Right forelimb (tissue), 1 donor: ENCODE results near the gene C3orf22.
"Not testable (repeated sequence)": the region's sequence is repeated elsewhere in the genome, so short reads cannot be mapped to it uniquely, and the experiment has no call there.

Experiments
- DNase-seq: peaks from one replicate; pipeline ENCODE4 v3.0.0-alpha.2; 2018

The C3orf22 gene

DNA sequence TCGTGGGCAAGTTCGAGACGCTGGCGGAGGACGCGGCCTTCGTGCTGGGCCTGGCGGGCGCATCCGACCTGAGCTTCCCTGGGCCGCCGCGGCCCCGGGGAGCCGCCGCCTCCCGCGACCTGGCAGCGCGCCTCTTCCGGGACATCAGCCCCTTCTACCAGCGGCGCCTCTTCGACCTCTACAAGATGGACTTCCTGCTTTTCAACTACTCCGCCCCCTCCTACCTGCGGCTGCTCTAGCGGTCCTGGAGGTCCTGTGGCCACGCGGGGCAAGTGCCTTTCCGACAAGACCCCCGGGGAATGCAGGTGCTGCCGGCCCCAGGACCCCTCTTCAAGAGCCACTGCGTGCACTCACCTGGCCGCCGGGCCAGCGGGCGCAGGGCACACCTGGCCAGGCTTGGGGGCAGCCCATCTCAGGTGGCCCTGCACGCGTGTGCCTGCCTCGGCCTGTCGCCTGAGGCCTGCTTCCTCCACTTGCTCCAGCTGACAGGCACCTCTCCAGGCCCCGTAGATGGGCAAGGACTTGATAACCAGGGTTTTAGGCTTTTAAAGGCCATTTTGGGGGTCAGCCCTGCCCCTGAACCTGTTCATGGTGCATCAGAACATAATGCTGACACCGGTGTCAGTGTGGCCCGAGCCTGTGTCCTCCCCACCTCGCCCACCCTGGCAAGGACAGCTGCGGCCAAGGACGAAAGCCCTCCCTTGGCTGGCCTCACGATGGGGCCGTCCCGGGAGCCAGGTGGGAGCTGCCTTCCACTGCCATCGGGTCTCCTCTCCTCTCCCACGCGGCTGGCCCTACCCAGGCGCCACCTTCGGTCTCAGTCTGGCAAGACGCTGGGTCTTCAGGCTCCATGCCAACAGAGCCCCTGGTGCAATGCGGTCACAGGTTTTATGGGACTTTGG is 16.1 kb downstream of the C3orf22 start:
- DNase-seq, result peak; percentile 42

DNA sequence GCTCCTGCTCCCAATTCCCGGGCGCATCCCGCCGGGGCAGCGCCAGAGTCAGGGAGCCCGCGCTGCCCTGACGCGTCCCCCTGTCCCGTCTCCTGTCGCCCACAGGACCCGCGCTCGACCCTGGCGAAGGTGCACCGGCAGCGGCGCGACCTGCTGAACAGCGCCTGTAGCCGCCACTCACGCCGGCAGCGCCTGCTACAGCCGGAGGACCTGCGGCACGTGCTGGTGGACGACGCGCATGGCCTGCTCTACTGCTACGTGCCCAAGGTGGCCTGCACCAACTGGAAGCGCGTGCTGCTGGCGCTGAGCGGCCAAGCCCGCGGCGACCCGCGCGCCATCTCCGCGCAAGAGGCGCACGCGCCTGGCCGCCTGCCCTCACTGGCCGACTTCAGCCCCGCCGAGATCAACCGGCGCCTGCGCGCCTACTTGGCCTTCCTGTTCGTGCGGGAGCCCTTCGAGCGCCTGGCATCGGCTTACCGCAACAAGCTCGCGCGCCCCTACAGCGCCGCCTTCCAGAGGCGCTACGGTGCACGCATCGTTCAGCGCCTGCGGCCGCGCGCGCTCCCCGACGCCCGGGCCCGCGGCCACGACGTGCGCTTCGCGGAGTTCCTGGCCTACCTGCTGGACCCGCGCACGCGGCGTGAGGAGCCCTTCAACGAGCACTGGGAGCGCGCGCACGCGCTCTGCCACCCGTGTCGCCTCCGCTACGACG is 16.9 kb downstream of the C3orf22 start:
- DNase-seq, result peak; percentile 39

DNA sequence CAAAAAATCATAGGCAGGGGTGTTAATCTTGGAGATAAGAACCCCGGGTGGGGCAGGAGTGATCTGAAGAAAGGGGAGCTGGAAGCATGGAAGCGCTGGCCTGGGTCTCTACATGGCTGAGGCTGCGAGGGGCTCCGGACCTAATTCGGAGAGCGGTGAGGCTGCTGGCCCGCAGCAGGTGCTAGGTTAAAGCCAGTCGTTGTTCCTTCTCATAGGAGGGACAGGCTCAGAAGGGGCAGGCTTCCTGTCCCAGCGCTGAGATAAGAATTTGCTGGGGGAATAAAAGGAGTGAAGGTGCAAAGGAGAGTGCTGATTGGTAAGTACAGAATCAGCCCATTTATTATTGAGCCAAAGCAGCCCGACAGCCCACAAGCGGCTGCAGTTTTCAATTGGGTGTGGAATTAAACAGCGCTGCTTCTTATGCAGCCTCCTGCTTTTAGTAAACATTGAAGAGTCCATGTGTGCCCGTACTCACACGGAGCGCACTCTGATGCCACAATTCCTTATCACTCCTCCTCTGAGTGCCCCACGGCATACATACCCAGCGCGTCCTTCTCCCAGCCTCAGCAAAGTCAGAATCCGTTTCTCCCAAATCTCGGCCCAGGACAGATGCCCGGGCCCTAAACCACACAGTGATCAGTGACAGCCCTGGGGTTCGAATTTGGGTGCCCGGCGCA is 17.6 kb downstream of the C3orf22 start:
- DNase-seq, result peak; percentile 18

DNA sequence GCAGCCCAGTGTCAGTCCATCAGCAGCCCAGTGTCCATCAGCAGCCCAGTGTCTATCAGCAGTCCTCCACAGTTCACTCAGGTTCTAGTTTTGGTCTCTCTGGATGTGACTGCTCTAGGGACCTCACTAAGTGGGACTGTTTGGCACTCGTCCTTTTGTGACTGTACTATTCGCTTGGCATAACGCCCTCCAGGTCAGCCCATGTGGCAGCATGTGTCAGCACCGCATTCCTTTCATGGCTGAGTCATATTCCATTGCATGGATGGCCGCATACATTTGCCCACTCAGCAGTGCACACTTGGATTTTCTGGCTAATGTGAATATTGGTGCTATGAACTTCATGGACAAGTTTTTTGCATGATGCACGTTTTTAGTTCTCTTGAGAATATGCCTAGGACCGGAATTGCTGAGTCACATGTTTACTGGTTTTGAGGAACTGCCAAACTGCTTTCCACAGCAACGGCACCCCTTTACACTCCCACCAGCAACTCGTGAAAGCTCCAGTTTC is 18.3 kb downstream of the C3orf22 start:
- peak; percentile 38 for DNase-seq

DNA sequence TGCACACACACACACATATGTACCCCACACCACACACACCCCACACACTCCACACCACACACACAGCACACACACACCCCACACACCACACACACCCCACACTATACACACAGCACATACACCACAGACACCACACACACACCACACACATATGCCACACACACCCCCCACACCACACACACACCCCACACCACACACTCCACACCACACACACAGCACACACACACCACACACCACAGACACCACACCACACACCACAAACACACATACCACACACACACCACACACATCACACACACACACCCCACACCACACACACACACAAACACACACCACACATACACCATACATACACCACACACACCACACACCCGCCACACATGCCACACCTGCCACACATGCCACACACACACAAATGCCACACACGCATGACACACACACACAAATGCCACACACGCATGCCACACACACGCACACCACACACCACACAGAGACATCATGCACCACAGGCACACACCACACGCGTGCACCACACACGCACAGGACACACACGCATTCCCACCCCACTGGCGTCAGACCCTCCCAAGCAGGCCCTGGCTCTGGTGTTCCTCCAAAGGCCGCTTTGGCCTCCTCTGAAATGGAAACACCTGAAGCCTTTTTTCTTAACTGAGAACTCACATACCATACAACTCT is 19.0 kb downstream of the C3orf22 start:
- peak; percentile 34 for DNase-seq

DNA sequence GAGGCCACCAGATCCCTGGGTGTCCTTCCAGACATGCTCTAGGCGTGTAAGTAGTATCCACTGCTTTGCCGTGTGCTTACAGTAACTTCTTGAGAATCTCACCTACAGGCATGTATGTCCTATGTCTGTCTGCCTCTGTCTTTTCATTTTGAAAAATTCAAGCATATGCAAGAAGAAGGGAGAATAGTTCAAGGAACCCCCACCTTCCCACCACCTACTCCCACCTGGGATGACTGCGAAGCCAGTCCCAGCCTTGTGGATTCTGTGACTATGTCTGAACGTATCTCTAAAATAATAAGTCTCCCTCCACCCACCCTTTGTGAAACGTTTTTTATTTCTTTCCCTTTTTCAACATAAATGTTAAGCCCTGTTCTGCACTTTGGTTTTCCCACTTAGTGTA is 19.8 kb downstream of the C3orf22 start:
- DNase-seq, result peak; percentile 19

DNA sequence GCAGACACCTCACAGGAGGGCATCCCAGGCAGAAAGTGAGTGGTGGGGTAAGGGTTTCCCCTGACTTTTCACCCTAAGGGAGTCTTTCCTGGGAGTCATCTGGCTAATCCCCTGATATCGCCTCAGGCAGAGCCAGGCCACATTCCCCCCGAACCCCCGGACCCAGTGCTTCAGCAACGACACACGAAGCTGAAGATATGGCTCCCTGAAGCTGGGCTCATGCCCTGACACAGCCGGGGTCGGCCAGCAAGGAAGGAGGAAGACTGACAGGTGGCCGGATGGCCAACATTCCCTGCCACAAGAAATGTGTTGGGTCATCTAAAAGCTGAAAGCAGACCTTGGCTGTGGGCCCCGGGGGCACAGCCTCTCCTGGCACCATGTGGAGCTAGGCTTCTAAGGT is 20.4 kb downstream of the C3orf22 start:
- DNase-seq, result peak; percentile 35

DNA sequence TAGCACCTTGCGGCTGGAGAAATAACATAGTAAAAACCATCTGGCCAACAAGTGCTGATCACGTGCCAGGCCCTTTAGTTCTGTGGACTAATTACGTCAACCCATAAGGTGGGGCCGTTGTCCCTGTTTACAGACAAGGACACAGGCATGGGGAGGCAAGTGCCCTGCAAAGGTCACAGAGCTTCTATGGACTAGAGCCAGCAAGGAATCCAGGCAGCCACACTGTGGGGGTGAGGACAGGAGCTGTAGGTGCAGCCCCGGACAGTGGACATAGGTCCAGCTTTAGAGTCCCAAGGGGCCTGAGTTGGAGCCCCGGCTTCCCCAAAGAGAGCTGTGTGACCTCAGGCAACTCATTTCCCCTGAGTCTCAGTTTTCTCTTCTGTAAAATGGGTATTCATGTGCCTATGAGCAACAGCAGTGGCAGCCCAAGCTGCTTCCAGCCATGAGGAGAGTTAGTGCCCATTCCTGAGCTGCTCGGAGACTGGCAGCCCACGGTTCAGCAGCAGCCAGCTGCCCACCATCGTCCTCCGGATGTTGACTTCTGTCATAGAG is 20.9 kb downstream of the C3orf22 start:
- peak; percentile 32 for DNase-seq

DNA sequence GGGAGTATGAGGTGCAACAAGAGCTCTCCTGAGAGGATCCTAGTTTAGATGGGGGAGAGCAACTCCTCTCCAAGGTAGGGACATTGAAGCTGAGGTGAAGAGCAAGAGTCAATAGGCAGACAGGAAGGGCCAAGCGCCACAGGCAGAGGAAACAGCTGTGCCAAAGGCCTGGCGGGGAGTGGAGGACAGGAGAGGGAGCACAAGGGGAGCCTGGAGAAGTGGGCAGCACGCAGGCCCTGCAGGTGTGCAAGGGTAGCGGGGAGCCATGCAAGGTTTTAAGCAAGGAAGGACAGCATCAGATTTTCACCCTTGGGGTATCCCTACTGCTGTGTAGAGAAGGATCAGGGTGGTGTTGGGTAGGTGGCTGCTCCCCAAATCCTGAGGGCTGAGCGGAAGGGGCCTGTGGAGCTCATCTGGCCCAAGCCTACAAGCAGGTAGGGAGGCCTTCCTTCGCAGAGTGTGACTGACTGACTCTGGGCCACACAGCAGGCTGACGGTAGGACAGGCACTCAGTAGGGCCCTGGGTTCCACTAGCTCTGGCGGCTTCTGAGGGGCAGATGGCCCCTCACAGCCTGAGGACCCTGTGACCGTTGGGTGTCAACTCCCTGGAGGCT is 21.5 kb downstream of the C3orf22 start:
- DNase-seq, result peak; percentile 30

DNA sequence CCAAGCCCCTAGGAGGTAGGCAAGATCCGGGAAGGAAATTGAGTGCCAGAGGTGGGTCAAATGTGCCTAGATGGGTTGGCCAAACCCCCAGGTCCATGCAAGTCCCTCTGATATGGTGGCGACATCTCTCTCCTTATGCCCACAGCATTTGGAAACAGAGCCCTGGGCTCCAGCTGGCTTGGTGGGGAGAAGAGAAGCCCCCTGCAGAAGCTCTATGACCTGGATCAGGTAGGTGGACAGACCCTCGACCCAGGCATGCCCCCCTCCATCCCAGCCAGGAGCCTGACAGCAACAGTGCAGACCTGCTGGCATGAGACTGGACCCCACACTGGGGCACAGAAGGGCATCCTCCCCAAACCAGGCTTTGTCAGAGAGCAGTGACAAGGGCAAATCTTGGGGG is 22.6 kb downstream of the C3orf22 start:
- DNase-seq, result peak; percentile 19

DNA sequence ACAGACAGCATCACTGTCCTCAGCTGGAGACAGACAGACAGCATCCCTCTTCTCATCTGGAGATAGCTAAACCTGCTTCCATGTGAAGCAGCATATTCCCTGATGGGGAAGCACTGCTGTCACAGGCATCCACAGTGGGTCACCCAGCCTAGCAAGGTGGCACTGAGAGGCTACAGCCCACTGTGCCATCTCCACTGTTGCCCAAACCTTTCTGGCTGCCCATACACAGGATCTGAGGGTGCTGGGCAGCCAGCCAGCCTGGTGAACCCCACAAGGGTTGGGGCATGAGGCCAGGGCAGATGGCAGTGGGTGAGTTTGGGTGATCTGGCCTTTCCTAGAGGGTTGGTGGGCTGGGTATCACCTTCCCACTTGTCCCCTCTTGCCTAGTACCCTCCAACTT is 23.1 kb downstream of the C3orf22 start:
- no peak for DNase-seq

DNA sequence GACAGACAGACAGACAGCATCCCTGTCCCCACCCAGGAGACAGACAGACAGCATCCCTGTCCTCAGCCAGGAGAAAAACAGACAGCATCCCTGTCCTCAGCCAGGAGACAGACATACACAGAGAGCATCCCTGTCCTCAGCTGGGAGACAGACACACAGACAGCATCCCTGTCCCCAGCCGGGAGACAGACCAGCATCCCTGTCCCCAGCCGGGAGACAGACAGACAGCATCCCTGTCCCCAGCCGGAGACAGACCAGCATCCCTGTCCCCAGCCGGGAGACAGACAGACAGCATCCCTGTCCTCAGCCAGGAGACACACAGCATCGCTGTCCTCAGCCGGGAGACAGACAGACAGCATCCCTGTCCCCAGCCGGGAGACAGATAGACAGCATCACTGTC is 24.0 kb downstream of the C3orf22 start:
- not testable (repeated sequence) for DNase-seq

DNA sequence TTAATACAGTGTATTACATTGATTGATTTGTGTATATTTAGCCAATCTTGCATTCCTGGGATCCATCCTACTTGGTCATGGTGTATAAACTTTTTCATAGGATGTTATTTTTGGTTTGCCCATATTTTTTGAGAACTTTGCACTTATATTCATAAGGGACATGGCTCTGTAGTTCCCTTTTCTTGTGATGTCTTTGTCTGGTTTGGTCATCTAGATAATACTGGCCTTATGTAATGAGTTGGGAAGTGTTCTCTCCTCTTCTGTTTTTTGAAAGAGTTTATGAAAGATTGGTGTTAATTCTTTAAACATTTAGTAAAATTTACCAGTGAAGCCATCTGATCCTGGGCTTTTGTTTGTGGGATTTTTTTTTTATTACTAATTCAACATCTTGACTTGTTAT is 25.2 kb downstream of the C3orf22 start:
- no peak for DNase-seq

DNA sequence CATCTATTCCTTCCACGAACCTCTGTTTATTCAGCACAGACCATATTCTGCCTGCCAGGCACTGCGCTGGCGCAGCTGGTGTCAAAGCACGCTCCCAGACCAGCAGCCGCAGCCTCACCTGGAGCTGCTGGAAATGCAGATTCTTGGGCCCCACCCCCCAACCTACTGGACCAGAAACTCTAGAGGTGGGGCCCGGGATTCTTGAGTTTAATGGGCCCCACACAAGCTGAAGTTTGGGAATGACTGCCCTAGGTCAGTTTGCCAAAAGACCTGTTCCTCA is 27.7 kb downstream of the C3orf22 start:
- no peak for DNase-seq

DNA sequence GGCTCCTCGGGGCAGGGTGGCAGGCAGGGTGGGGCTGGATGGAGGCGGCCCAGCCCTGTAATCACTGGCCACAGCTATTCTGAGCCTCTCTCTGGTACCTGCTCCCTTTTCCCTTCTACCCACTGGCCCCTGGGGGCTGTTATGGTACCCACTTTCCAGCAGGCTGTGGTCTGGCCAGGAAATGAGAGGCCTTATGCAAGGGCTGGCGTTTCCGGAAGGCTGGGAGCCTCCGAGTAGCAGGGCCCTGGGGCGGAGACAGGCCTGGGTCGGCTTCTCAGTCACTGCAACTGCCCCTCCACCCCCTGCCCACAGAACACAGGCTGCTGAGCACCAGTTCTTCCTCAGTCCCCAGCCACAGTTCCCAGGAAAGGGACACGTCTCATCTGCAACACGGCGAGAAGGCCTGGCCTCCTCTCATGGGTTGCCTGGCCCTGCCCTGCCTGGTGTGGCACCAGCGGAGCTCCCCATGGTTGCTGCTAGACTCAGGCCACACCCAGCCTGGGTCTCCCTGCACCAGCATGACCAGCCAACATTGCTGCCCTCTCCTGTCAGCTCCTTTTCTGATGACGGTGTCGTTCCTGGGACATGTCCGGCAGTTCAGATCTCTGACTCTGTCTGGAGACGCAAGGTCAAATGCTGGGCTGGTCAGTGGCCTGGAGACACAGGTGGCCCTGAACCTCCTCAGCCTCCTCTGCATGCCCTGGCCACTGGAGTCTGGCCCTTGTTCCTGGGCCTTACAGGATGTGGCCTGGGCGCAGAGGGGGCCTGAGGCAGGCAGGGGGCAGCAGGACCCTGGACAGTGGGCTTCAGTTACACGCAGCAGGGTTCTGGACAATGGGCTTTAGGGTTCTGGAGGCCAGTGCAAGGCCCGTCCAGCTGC is 28.3 kb downstream of the C3orf22 start:
- DNase-seq, result no peak

DNA sequence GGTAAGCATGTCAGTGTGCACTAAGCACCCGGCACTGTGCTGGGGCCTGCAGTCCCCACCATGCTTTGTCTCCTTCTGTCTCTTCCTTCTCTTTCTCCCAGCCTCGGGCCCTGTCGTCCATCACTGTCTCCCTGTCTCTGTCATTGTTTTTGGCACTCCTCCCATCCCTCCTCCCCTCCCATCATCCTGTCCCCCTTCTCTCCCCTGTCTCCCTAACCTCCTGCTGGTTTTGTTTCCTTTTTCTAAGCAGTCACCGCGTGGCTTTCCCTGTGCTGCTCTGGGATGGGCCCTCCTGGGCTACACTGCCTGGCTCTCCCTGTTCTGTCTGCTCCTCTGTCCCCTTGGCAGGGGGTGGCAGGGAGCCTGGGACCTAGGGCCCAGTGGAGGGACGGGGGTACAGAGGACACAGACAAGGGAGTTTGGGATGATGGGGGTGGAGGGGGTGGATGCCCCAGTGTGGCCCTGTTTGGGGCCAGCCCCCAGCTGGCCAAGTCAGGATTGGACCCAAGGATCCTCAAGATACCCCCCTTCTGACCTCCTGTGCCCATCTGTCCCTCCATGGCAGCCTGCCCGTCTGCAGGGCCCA is 29.1 kb downstream of the C3orf22 start:
- no peak for DNase-seq

DNA sequence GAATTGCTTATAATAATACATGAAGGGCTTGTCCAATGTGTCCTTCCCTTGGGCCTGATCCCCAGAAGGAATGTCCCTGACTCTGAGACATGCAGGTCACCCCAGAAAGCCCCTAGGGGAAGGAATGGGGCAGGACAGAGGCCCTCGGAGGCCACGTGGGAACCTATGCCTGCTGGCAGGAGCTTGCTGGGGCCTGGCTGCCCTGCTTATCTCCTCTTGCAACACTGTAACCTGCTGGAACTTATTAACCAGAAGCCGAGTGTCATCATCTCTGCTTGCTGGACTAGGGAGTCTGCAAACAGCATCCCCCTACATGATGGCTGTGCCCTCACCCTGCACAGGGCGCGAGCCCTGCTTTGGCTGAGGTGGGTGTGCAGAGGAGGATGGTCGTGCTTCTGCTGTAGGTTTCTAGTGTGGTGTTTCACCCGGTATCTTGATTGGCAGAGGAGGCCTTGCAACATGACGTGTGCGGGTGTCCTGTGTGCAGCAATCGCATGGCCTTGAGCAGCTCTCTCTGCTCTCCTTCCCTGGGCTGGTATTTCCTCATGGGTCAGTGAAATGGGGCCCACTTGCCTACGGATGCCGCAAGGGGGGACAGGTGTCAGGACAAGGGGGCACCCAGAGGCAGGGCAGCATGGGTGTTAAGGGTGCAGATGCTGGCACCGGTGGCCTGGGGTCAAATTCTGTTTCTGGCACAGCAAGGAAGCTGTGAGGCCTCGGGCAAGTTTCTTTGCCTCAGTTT is 29.8 kb downstream of the C3orf22 start:
- no peak for DNase-seq

DNA sequence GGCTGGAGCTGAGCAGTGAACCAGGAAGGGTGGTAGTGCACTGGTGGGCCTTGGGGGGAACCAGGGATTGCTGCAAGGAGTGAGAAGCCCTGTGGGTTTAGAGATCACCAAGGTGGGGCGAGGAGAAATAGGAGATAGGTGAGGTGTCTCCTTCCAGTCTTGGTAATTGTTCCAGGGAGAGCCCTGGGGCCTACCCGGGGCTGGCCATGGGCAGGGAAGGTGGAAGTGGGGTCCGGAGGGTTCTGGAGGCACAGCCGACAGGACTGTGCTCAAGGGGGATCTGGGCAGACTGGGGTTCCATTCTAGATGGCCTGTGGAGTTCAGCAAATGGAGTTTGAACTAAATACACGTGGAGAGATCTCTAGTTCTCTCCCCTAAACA is 30.3 kb downstream of the C3orf22 start:
- no peak for DNase-seq

DNA sequence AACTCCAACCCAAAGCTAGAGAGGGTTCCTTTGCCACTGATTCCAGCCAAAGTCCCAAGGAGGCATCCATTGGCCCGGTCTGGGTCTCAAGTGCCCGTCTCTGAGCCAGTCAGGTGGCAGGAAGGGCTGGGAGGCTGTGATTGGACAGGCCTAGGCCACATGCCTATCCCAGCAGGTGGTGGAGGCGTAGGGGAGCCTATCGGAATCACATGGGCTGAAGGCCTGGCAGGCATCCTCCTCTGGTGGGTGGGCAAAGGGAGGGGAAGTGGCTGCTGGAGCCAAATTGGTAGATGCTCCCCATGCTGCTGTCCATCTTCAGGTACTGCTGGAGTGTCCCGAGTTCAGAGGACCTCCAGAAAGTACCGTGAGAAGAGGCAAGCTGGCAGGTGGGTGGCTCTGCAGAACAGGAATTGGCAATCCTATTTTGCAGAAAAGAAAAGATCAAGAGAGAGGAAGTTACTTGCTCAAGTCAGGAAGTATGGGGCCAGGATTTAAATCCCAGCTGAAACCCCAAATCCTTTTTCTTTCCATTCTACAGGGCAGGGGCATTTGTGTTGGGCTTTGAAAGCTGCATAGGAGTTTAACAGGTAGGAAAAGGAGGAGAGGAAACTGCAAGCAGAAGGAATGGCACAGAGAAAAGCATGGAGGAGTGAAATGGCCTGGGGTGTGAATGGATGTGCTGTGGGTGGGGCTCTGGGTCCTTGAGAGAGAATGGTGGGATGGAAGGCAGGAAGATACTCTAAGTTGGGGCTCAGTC is 31.1 kb downstream of the C3orf22 start:
- DNase-seq, result no peak
